GM18499 (cell line): Measurements from ENCODE around the gene AKAP8L.
"Not testable (repeated sequence)": the region's sequence is repeated elsewhere in the genome, so short reads cannot be mapped to it uniquely, and the experiment has no call there.

Experiments used
- ATAC-seq: cut with Tn5 transposase; IDR thresholded peaks from one replicate; pipeline ENCODE4 v1.9.1; 2021; ENCODE audit warnings: moderate number of reproducible peaks; ENCODE audit not compliant: insufficient read depth, unreplicated experiment

Gene AKAP8L

GRCh38 chr19:15421136-15421695 lies 2.4 kb upstream of the AKAP8L start:
- no peak for ATAC-seq

GRCh38 chr19:15419413-15420025 lies 731 bp upstream of the AKAP8L start:
- no peak for ATAC-seq

- no peak for ATAC-seq
Observed at GRCh38 chr19:15418231-15418578, 583 bp downstream of the AKAP8L start.

GRCh38 chr19:15417699-15418098 lies 1.1 kb downstream of the AKAP8L start:
- no peak for ATAC-seq

GRCh38 chr19:15412832-15413231 lies 6.0 kb downstream of the AKAP8L start:
- no peak for ATAC-seq

- not testable (repeated sequence) for ATAC-seq
Observed at GRCh38 chr19:15411351-15411750, 7.4 kb downstream of the AKAP8L start.

GRCh38 chr19:15404780-15405211 lies 14.0 kb downstream of the AKAP8L start:
- ATAC-seq = no peak

- no peak for ATAC-seq
Observed at GRCh38 chr19:15404097-15404779, 14.6 kb downstream of the AKAP8L start.

- no peak for ATAC-seq
Observed at GRCh38 chr19:15403151-15403531, 15.6 kb downstream of the AKAP8L start.

- ATAC-seq = no peak
Observed at GRCh38 chr19:15402411-15403150, 16.2 kb downstream of the AKAP8L start.

- ATAC-seq = no peak
Observed at GRCh38 chr19:15401397-15401710, 17.4 kb downstream of the AKAP8L start.

- no peak for ATAC-seq
Observed at GRCh38 chr19:15400521-15401396, 18.0 kb downstream of the AKAP8L start.

GRCh38 chr19:15399635-15400034 lies 19.2 kb downstream of the AKAP8L start:
- no peak for ATAC-seq

- ATAC-seq = no peak
Observed at GRCh38 chr19:15399234-15399515, 19.6 kb downstream of the AKAP8L start.

GRCh38 chr19:15398501-15399233 lies 20.1 kb downstream of the AKAP8L start:
- ATAC-seq = no peak

- ATAC-seq = no peak
Observed at GRCh38 chr19:15397782-15398181, 21.0 kb downstream of the AKAP8L start.

- ATAC-seq = no peak
Observed at GRCh38 chr19:15397236-15397635, 21.6 kb downstream of the AKAP8L start.

- ATAC-seq = no peak
Observed at GRCh38 chr19:15396436-15396835, 22.4 kb downstream of the AKAP8L start.

- not testable (repeated sequence) for ATAC-seq
Observed at GRCh38 chr19:15395251-15395650, 23.5 kb downstream of the AKAP8L start.

- no peak for ATAC-seq
Observed at GRCh38 chr19:15394426-15394825, 24.4 kb downstream of the AKAP8L start.
